ENCODE results near the gene HNRNPH2.

HNRNPH2 gene

GRCh38 chrX:101409043-101409442, 1.0 kb downstream of the HNRNPH2 start:
- in situ Hi-C loops (cut with HindIII; ENCODE audit: low sequenced_read_pairs): no loop called here
- peak overlapping the region; percentile 74 for H3K4me3 ChIP-seq (ENCODE audit: low read depth, low read length)
- DNase-seq (ENCODE audit: low read depth): no peak
- no peak for TF ChIP-seq CTCF (IDR thresholded peaks at IDR 0.05; ENCODE audit: low read depth, low read length, missing control alignments)

DNA sequence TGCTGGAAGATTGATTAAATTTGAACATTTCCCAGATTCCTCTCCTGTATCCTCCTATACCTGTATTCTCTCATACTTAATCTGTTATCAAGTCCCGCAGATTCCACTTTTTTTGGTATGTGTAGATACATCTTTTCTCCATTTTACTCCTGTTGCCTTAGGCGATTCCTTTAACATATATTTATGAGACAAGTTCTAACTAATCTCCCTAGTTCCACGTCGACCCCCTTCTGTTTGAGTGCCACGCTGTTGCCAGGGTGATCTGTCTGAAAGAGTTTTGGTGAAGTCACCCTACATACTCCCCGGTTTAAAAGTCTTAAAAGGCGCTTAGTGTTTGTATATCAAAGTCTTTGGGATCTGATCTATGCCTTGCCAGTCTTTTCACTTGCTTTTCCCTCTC, 2.4 kb downstream of the HNRNPH2 start:
- no peak for DNase-seq (ENCODE audit: low read depth)
- no peak for TF ChIP-seq CTCF (IDR thresholded peaks at IDR 0.05; ENCODE audit: low read depth, low read length, missing control alignments)
- H3K4me3 ChIP-seq (ENCODE audit: low read depth, low read length): peak overlapping the region; percentile 24
- in situ Hi-C loops (cut with HindIII; ENCODE audit: low sequenced_read_pairs): no loop called here

GRCh38 chrX:101411984-101412383, 4.0 kb downstream of the HNRNPH2 start:
- H3K4me3 ChIP-seq (ENCODE audit: low read depth, low read length): no peak overlapping the region
- DNase-seq (ENCODE audit: low read depth): no peak
- in situ Hi-C loops (cut with HindIII; ENCODE audit: low sequenced_read_pairs): no loop called here
- no peak for TF ChIP-seq CTCF (IDR thresholded peaks at IDR 0.05; ENCODE audit: low read depth, low read length, missing control alignments)

- peak; percentile 74 for DNase-seq (ENCODE audit: low read depth)
- peak; percentile 79 for TF ChIP-seq CTCF (IDR thresholded peaks at IDR 0.05; ENCODE audit: low read depth, low read length, missing control alignments)
- H3K4me3 ChIP-seq (ENCODE audit: low read depth, low read length): no peak overlapping the region
- in situ Hi-C loops (cut with HindIII; ENCODE audit: low sequenced_read_pairs): no loop called here
Observed at GRCh38 chrX:101415180-101416145, 7.4 kb downstream of the HNRNPH2 start.

DNA sequence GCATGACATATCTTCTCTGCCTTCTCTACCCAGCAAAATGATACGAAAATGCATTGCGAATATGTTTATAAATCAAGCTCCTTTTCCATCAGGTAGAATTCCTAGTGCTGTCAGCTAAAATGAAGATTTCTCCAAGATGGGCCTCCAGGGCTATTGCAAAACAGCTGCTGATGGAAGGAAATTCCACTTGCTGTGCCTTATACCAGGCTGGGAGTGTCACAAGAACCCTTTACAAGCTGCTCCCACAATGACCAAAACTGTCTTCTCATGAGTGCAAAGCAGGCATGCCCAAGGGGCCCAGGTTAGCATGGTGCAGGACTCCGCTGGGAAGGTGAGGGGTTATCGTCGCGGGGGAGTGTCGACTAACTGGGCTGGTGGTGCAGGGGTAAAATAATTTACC, 8.7 kb downstream of the HNRNPH2 start:
- H3K4me3 ChIP-seq (ENCODE audit: low read depth, low read length): no peak overlapping the region
- in situ Hi-C loops (cut with HindIII; ENCODE audit: low sequenced_read_pairs): no loop called here
- no peak for TF ChIP-seq CTCF (IDR thresholded peaks at IDR 0.05; ENCODE audit: low read depth, low read length, missing control alignments)
- DNase-seq (ENCODE audit: low read depth): no peak

- no peak overlapping the region for H3K4me3 ChIP-seq (ENCODE audit: low read depth, low read length)
- no peak for DNase-seq (ENCODE audit: low read depth)
- TF ChIP-seq CTCF (IDR thresholded peaks at IDR 0.05; ENCODE audit: low read depth, low read length, missing control alignments): no peak
- in situ Hi-C loops (cut with HindIII; ENCODE audit: low sequenced_read_pairs): no loop called here
Observed at GRCh38 chrX:101417190-101417589, 9.2 kb downstream of the HNRNPH2 start.

All from astrocyte of the cerebellum (primary cell).